OCI-LY7 (cell line): ENCODE measurements around the gene NSMCE1. TPM values are rescaled to one million over a fixed set of nuclear protein-coding genes. Genes with fewer than 3 reads are reported as not detected.

Source experiments
- BruUV-seq: library from RNA; stranded (reverse); fragments of 400-500 nt; replicated peaks from 2 replicates; lab custom pipeline; 2021; lab: Mats Ljungman, UMichigan
- CTCF ChIA-PET: fragments of 300-600 bp; sonication (Branson Sonifier 250); formaldehyde crosslinking; loops from one replicate; lab custom pipeline; 2022; ENCODE audit warnings: antibody characterized with exemption; ENCODE audit not compliant: unreplicated experiment; lab: Charles Lee
- POLR2A ChIA-PET: fragments of 300-600 bp; sonication (Branson Sonifier 250); formaldehyde crosslinking; loops from one replicate; lab custom pipeline; 2022; ENCODE audit warnings: antibody characterized with exemption; lab: Charles Lee
- DNase-seq: peaks from one replicate; pipeline ENCODE4 v3.0.0-alpha.2; 2015; ENCODE audit warnings: low spot score
- H2AFZ ChIP-seq: fragments of 200-600 bp; sonication (generic), shearing (Covaris generic); 2 replicates; pipeline ENCODE4 v1.6.1; 2014; ENCODE audit warnings: mild to moderate bottlenecking, antibody characterized with exemption, low read length, moderate library complexity
- H3K27ac ChIP-seq: fragments of 200-600 bp; sonication (generic); 2 replicates; pipeline ENCODE4 v1.5.1; 2014; ENCODE audit warnings: mixed run types, low read depth, mild to moderate bottlenecking, moderate library complexity, low read length, inconsistent platforms; ENCODE audit not compliant: poor library complexity, severe bottlenecking
- H3K36me3 ChIP-seq: fragments of 200-600 bp; sonication (generic); 2 replicates; pipeline ENCODE4 v1.6.1; 2014; ENCODE audit warnings: mild to moderate bottlenecking, antibody characterized with exemption, low read length, moderate library complexity, mixed read lengths; ENCODE audit not compliant: insufficient read depth
- H3K4me1 ChIP-seq: fragments of 200-600 bp; sonication (generic); 2 replicates; pipeline ENCODE4 v1.5.1; 2014; ENCODE audit warnings: mild to moderate bottlenecking, low read length; ENCODE audit not compliant: insufficient read depth, poor library complexity, severe bottlenecking
- H3K4me2 ChIP-seq: fragments of 200-600 bp; sonication (generic); 2 replicates; pipeline ENCODE4 v1.6.1; 2014; ENCODE audit warnings: mild to moderate bottlenecking, low read length
- H3K4me3 ChIP-seq: fragments of 200-600 bp; sonication (generic); 2 replicates; pipeline ENCODE4 v1.5.1; 2014; ENCODE audit warnings: mild to moderate bottlenecking, low read depth, low read length; ENCODE audit not compliant: poor library complexity, severe bottlenecking
- H3K79me2 ChIP-seq: fragments of 200-600 bp; sonication (generic); 2 replicates; pipeline ENCODE4 v1.6.1; 2016; ENCODE audit warnings: low read depth, mild to moderate bottlenecking, low read length, moderate library complexity, mixed read lengths; ENCODE audit not compliant: insufficient read depth
- H3K9me2 ChIP-seq: fragments of 200-600 bp; sonication (generic); 2 replicates; pipeline ENCODE4 v1.6.1; 2016; ENCODE audit warnings: mild to moderate bottlenecking, low read length, mixed read lengths; ENCODE audit not compliant: insufficient read depth
- H3K9me3 ChIP-seq: fragments of 200-600 bp; sonication (generic); 2 replicates; pipeline ENCODE4 v1.6.1; 2014; ENCODE audit warnings: mild to moderate bottlenecking, mixed run types, low read length, mixed read lengths
- H4K20me1 ChIP-seq: fragments of 200-600 bp; sonication (generic); 2 replicates; pipeline ENCODE4 v1.6.1; 2014; ENCODE audit warnings: mild to moderate bottlenecking, antibody characterized with exemption, low read length, moderate library complexity, mixed read lengths; ENCODE audit not compliant: insufficient read depth
- EZH2phosphoT487 ChIP-seq: fragments of 200-600 bp; sonication (generic); IDR thresholded peaks from 2 replicates; pipeline ENCODE4 v1.6.1; 2018; ENCODE audit warnings: low read depth, borderline replicate concordance, mild to moderate bottlenecking, mixed run types, antibody characterized with exemption, low read length, moderate library complexity, mixed read lengths
- intact Hi-C: fragments of 100-400 bp; cut with micrococcal nuclease; formaldehyde crosslinking; loops from one replicate; pipeline ENCODE4 v1.10.0; 2022; ENCODE audit not compliant: unreplicated experiment
- total RNA-seq, 2 experiments: library from RNA; depleted of rRNA in 1 of 2; stranded (reverse); fragments of >200 nt in 1 of 2; shearing (Covaris generic) in 1 of 2; gene quantifications; 2 replicates each; pipeline ENCODE4 v1.2.3, GENCODE V29; 2014 to 2022
- TF ChIP-seq, protein P1 (sequence below): fragments of 200-600 bp; sonication (generic); conservative IDR thresholded peaks from 2 replicates; pipeline ENCODE4 v1.5.1; 2014; ENCODE audit warnings: mild to moderate bottlenecking, antibody characterized with exemption, low read length, moderate library complexity, mixed read lengths

Gene NSMCE1
- total RNA-seq, 2 experiments from 2014 or later: 51.1 to 84.0 TPM

DNA sequence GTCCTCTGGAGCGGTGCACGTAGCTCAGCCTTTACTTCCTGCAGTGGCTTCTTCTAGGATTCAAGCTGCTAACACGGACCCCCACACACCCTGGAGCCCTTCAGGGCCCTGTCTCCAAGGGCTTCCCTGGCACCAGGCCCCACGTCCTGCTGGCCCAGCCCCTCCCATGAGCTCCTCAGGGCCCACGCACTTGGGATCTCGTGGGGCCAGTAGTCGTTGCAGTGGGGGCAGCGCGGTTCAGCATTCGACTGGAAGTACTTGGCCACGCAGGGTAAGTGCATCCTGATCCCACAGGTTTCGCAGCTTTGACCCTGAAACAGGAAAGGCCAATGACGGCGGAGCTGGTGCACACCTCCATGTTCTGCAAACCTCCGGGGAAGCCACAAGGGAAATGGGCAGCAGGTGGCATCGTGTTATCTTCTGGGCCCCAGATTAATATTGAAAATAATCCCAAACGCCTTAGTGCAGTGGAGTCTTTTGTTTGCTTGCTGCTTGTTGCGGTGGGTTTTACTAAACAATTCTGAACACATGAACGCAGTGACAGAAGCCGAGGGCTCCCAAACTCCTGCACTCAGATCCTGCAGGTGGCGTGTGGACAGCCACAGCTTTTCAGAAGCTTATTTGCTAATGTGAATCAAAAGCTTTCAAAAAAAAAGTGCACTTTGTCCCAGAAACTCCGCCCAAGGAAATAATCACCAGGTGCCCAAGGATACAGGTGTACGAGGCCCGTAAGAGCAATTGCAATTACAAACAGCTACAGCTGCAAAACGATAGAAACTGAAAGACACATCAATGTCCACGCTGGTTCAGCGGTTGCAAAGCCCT is 42.8 kb downstream of the NSMCE1 start:
- CTCF ChIA-PET: interaction anchor here (1.5 to 2.0 kb wide), 3 partner anchors 22 to 142 kb away, joined by 3 to 8 read pairs (median 5); no protein-coding TSS in a partner anchor
- H4K20me1 ChIP-seq: no peaks in the 10 kb centered on the region
- H3K36me3 ChIP-seq: peaks cover 10% of the 10 kb centered on the region; the same call in 1 of the 2 replicates
- no peaks in the 10 kb centered on the region for H3K79me2 ChIP-seq
- H3K4me1 ChIP-seq: peaks cover 8% of the 10 kb centered on the region
- TF ChIP-seq EZH2phosphoT487: no peak
- TF ChIP-seq, protein P1, sequence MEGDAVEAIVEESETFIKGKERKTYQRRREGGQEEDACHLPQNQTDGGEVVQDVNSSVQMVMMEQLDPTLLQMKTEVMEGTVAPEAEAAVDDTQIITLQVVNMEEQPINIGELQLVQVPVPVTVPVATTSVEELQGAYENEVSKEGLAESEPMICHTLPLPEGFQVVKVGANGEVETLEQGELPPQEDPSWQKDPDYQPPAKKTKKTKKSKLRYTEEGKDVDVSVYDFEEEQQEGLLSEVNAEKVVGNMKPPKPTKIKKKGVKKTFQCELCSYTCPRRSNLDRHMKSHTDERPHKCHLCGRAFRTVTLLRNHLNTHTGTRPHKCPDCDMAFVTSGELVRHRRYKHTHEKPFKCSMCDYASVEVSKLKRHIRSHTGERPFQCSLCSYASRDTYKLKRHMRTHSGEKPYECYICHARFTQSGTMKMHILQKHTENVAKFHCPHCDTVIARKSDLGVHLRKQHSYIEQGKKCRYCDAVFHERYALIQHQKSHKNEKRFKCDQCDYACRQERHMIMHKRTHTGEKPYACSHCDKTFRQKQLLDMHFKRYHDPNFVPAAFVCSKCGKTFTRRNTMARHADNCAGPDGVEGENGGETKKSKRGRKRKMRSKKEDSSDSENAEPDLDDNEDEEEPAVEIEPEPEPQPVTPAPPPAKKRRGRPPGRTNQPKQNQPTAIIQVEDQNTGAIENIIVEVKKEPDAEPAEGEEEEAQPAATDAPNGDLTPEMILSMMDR: peak; percentile 55
- peak; percentile 35 for DNase-seq
- H2AFZ ChIP-seq: no peak overlapping the region
- intact Hi-C loops: no loop called here
- H3K4me2 ChIP-seq: no peak overlapping the region
- POLR2A ChIA-PET: interaction anchor here (1.1 to 1.6 kb wide), 3 partner anchors 22 to 142 kb away, joined by 3 to 4 read pairs (median 3); partner anchors contain the start of gene KDM8
- H3K9me3 ChIP-seq: no peaks in the 10 kb centered on the region
- H3K27ac ChIP-seq: no peak overlapping the region
- H3K9me2 ChIP-seq: no peaks in the 10 kb centered on the region
- no TSS peak for BruUV-seq
- no peak overlapping the region for H3K4me3 ChIP-seq

DNA sequence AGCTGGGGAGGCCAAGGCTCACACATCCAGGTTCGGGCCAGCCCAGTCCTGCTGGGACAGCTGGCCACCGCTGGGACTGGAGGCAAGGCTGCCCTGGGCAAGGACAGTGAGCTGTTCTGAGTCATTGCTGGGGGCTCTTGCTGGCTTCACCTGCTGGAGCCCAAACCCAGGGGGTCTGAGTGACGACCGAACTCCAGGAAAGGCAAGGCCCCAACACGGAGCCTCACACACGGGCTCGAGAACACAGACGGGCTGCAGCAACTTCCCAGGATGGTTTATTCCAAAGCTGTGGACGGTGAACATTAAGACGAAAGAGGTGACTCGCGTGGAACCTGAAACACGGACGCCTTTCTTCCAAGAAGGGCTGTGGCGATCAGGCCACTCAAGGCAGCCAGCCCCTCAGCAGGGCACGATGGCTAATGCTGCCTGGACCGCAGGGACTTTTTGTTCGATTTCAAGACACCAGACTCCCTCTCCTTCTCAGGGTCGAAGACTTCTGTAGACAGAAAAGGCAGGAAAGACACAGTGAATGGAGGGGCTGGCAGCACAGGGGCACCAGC is 43.8 kb downstream of the NSMCE1 start:
- H3K4me1 ChIP-seq: peaks cover 8% of the 10 kb centered on the region
- intact Hi-C loops: no loop called here
- no peak overlapping the region for H2AFZ ChIP-seq
- no TSS peak for BruUV-seq
- H3K9me3 ChIP-seq: no peaks in the 10 kb centered on the region
- no peak for DNase-seq
- no peak for TF ChIP-seq EZH2phosphoT487
- TF ChIP-seq, protein P1: no peak
- no peak overlapping the region for H3K27ac ChIP-seq
- H4K20me1 ChIP-seq: no peaks in the 10 kb centered on the region
- H3K9me2 ChIP-seq: no peaks in the 10 kb centered on the region
- no peak overlapping the region for H3K4me2 ChIP-seq
- H3K4me3 ChIP-seq: no peak overlapping the region
- peaks cover 7% of the 10 kb centered on the region; the same call in 1 of the 2 replicates for H3K36me3 ChIP-seq
- ChIA-PET POLR2A (interaction anchor here (0.6 kb wide), 1 partner anchor 19 kb away, joined by 4 read pairs; no protein-coding TSS in a partner anchor), CTCF (interaction anchor here (1.5 to 2.0 kb wide), 3 partner anchors 21 to 143 kb away, joined by 3 to 8 read pairs (median 5); no protein-coding TSS in a partner anchor)
- no peaks in the 10 kb centered on the region for H3K79me2 ChIP-seq
